ENCODE results near the gene SMIM31.

Gene SMIM31

GRCh38 chr4:164753873-164754488, at the start of gene SMIM31:
SMIM31 (plus strand) TSS chr4:164754131; CDS start chr4:164770444, 16,313 bp downstream.
- DNase-seq: peak; percentile 63

DNA sequence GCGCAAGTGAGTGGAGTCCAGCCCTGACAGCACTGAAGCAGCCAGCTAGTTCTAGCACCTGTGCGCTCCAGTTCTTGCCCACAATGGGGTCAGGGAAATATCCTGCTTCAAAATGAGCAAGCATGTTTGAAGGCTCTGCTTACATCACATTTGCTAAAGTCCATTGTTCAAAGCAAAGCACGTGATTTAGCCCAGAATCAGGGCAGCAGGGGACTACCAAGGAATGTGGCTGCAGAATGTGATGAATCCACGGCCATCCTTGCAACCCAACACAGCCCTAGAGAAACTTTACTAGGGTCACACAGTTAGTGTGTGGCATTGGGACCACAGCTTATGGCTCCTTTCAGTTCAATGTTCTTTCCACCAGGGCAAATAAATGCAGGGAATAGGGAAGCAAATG, 47.3 kb upstream of the SMIM31 start:
- DNase-seq: no peak

DNA sequence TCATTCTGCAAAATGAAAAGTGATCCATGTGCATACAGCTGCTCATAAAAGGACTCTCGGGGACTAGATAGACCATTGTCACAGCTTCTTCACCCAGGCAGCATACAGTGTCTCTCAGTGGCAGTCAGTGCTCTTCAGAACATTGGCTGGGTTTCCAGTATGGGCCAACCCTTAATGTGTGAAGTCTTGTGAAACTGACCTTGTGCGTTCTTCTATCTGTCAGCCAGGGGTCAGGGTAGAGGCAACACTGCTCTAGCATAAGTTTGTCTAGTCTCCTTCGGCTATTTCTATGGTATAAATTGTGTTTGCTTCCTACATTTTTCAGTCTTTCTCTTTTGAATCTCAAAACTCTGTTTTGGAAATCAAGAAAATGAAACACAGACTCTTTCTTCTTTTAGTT, 37.0 kb upstream of the SMIM31 start:
- DNase-seq: no peak

GRCh38 chr4:164718827-164719226, 35.1 kb upstream of the SMIM31 start:
- DNase-seq: no peak

GRCh38 chr4:164725066-164725465, 28.9 kb upstream of the SMIM31 start:
- DNase-seq: no peak

DNA sequence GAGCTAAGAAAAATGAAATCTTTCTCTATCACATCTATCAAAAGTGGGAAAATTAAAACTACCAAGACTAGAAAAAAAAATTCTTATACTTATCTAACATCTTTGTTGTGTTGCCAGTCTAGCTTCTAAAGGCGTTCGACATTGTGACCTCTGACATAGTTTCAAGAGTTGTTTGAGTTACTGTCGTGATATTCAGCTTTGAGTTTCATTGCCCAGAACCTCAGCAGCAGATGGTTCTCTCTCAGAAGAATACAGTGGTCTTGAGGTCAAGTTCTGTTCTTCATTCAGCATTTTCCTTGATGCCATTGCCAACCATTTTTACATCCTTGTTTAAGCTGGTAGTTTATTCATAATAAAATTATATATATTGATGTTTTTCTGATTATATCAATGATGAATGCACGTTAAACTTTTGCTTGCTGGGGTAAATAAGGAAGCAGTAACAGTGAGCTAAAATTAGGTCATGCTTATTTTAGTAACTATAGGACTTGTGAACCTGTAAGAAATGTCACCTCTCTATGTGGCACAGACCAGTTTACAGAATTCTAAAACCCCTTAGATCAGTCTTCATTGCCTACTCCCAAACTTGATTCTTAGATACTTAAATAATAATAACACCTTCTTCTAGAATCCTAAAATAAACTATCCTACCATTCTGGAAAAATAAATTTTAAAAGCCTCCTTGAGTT, 23.1 kb upstream of the SMIM31 start:
- no peak for DNase-seq

- DNase-seq: peak; percentile 20
Measured at GRCh38 chr4:164731827-164732474, 22.0 kb upstream of the SMIM31 start.

DNA sequence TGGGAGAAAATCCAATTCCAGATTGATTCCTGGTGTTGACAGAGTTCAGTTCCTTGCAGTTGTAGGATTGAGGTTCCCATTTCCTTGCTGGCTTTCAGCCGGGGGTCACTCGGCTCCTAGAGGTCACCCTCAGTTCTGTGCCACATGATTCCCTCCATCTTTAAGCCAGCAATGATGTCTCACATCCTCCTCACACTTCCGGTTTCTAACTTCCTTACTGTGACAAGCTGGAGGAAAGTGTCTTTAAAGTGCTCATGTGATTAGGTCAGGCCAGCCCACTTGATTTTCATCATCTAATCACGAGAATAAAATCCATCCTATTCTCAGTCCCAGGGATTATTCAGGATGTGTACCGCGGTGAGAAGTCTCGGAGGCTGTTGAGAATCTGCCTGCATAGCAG, 19.4 kb upstream of the SMIM31 start:
- no peak for DNase-seq

- DNase-seq: peak; percentile 6
Measured at GRCh38 chr4:164748375-164748774, 5.6 kb upstream of the SMIM31 start.

- DNase-seq: no peak
Measured at GRCh38 chr4:164755432-164755831, 1.5 kb downstream of the SMIM31 start.

- no peak for DNase-seq
Measured at GRCh38 chr4:164756686-164757085, 2.8 kb downstream of the SMIM31 start.

DNA sequence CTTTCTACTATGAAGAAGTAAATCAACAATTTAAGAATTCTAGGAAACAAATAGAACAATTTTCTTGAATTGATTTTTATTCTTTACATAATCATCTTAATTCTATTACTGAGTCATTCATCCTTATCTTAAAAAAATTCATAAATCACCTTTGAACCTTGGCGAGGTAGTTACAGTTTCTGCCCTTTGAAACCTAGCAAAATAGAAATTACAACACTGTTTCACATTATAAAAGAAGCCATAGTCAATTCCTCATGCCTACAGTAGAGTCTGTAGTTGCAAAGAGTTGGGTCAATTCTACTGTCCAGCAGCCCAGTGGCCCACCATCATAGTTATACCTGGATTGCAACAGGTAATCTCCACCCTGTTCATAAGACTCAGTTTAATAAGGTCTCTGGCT, 7.3 kb downstream of the SMIM31 start:
- DNase-seq: no peak

DNA sequence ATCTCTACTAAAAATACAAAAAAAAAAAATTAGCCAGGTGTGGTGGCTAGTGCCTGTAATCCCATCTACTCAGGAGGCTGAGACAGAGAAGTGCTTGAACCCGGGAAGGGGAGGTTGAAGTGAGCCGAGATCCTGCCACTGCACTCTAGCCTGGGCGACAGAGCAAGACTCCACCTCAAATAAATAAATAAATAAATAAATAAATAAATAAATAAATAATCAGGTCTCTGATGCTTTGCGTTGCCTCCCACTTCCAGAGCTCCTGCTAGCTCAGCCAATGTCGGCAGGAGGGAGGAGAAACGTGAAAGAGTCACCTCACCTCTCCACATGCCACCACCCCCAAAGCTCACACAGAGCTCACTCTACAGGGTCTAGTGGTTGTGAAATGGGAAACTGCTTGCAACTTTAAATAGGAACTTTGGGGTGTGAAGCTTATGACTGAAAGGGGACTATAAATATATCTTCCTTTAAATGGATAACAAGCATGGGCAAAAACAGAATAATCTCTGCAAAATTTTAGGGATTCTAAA, 7.9 kb downstream of the SMIM31 start:
- no peak for DNase-seq

- DNase-seq: no peak
Measured at GRCh38 chr4:164765096-164765495, 11.2 kb downstream of the SMIM31 start.

GRCh38 chr4:164765833-164766232, 11.9 kb downstream of the SMIM31 start:
- DNase-seq: no peak

DNA sequence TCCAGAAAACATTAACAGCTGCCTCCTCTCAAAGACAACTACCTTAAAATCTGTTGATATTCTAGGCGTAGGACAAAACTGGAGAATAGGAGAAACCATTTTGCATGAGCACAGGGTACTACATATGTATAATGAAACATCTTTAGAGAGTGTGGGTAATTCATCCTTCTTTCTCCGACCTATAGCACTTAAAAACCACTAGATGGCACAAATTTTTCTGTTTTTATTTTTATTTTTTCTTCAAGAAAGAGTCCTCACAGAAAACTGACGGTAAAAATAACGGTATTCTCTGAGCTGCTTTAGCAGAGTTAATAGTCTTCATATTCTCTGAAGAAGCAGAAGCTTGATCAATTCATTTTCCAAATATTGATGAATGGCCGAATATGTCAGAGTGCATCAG, 14.6 kb downstream of the SMIM31 start:
- peak; percentile 17 for DNase-seq

DNA sequence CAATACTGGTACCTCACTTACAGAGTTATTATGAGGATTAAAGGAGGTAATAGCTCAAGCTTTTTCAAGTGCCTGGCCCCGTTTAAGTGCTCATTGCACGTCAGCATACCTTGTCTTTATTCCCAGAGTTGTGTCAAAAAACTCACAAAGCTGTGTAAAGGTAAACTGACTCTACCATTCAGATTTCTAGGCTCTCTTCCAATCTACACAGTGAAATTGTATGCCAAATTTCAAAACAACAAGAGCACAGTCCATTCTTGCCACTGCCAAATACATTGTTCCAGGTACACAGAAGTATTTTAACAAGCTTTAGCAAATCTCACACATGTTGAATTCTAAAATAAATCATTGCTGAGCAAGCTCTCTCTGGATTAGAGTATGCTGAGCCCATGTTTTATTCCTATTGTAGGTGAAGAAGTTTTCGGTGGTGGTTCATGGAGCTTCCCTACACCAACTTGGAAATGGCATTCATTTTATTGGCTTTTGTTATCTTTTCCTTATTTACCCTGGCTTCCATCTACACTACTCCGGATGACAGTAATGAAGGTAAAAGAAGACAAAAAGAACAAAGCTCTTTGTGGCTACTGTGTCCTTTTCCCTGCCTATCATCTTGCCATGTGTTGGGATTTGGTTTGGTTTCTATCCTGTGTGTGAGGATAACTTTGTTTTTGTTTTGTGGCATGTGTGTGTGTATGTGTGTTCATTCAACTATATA, 16.2 kb downstream of the SMIM31 start:
- DNase-seq: no peak

- no peak for DNase-seq
Measured at GRCh38 chr4:164771088-164771487, 17.2 kb downstream of the SMIM31 start.

- DNase-seq: no peak
Measured at GRCh38 chr4:164772076-164772475, 18.1 kb downstream of the SMIM31 start.

DNA sequence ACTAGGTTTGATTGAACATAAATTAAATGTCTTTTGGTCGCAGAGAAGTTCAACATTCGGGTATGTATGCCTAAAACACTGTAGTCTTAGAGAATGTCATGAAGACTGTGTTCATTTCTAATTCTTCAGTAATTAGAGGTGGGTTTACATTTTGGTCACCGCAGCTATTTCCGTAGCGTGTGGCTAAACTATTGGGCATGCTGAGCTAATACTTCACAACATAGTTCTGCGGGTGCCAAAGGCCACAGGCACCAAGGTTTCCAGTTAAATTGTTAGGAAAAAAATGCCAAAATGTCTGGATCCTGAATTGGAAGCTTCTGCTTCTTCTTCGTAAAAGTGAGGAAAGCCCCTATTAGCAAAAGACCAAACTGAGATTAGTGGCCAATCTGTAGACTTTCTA, 25.1 kb downstream of the SMIM31 start:
- no peak for DNase-seq

- peak; percentile 32 for DNase-seq
Measured at GRCh38 chr4:164779811-164780216, 25.9 kb downstream of the SMIM31 start.

DNA sequence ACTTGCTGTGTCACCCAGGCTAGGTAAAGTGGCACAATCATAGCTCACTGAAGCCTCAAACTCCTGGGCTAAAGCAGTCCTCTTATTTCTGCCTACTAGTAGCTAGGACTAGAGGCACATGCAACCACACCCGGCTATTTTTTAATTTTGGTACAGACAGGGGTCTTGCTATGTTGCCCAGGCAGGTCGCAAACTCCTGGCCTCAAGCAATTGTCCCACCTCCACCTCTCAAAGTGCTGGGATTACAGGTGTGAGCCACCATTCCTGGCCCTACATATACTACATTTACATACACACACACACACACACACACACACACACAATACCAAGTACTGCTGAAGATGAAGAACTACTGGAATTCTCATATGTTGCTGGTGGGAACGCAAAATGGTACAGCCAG, 26.9 kb downstream of the SMIM31 start:
- DNase-seq: no peak

- no peak for DNase-seq
Measured at GRCh38 chr4:164783976-164784375, 30.0 kb downstream of the SMIM31 start.

Data from NCI-H1105 treated with DMSO at 0.1 percent for 48 hours (cell line).